Astrocyte (in vitro differentiated cells and primary cell): ENCODE data around the gene MAPK12.

Experiments
- CTCF ChIP-seq: IDR thresholded peaks from 2 replicates; pipeline ENCODE4 v1.5.1; 2011; ENCODE audit warnings: low read depth, mild to moderate bottlenecking, inconsistent platforms, low read length, moderate library complexity; ENCODE audit not compliant: insufficient read depth
- EZH2 ChIP-seq: IDR thresholded peaks from 2 replicates; pipeline ENCODE4 v1.6.1; 2012; ENCODE audit warnings: mild to moderate bottlenecking, low read length, inconsistent platforms; ENCODE audit not compliant: insufficient read depth

GRCh38 chr22:50256258-50256862 lies 5.1 kb downstream of the MAPK12 start:
- TF ChIP-seq CTCF (no peak), EZH2 (no peak)
